HPDE6-E6E7 (cell line): ENCODE data around the gene FAM89B.

Source experiments
- DNase-seq: peaks from one replicate; pipeline ENCODE4 v3.0.0; 2011; ENCODE audit warnings: missing footprints; ENCODE audit errors: extremely low spot score

Gene FAM89B

GRCh38 chr11:65538915-65539743 is 33.2 kb upstream of the FAM89B start:
- no peak for DNase-seq

- DNase-seq: peak; percentile 82
Observed at GRCh38 chr11:65539744-65540289, 32.5 kb upstream of the FAM89B start.

- peak; percentile 88 for DNase-seq
Observed at GRCh38 chr11:65540290-65541092, 31.8 kb upstream of the FAM89B start.

- peak; percentile 69 for DNase-seq
Observed at GRCh38 chr11:65541093-65541982, 31.0 kb upstream of the FAM89B start.

- DNase-seq: no peak
Observed at GRCh38 chr11:65542738-65543390, 29.5 kb upstream of the FAM89B start.

GRCh38 chr11:65545853-65546216 is 26.5 kb upstream of the FAM89B start:
- no peak for DNase-seq

- no peak for DNase-seq
Observed at GRCh38 chr11:65546217-65546958, 25.9 kb upstream of the FAM89B start.

- DNase-seq: no peak
Observed at GRCh38 chr11:65547446-65548125, 24.8 kb upstream of the FAM89B start.

GRCh38 chr11:65548395-65548794 is 23.9 kb upstream of the FAM89B start:
- DNase-seq: no peak

GRCh38 chr11:65549096-65549495 is 23.2 kb upstream of the FAM89B start:
- DNase-seq: no peak

- no peak for DNase-seq
Observed at GRCh38 chr11:65551572-65552387, 20.6 kb upstream of the FAM89B start.

- DNase-seq: no peak
Observed at GRCh38 chr11:65552388-65552951, 19.9 kb upstream of the FAM89B start.

GRCh38 chr11:65553301-65554001 is 18.9 kb upstream of the FAM89B start:
- DNase-seq: no peak

GRCh38 chr11:65554057-65554818 is 18.1 kb upstream of the FAM89B start:
- no peak for DNase-seq

GRCh38 chr11:65554842-65555430 is 17.4 kb upstream of the FAM89B start:
- DNase-seq: no peak

- no peak for DNase-seq
Observed at GRCh38 chr11:65555693-65556231, 16.6 kb upstream of the FAM89B start.
